Activated CD4-positive, alpha-beta T cell treated with anti-CD3 and anti-CD28 coated beads, Interleukin-10, Interleukin-2, amounts not matched to agents 100 ng/mL and 50 ng/mL, durations not matched to agents 16 hours and 8 hours (primary cell): ENCODE results near the gene RBMS3.
"Not testable (repeated sequence)": the region's sequence is repeated elsewhere in the genome, so short reads cannot be mapped to it uniquely, and the experiment has no call there.

Experiments
- DNase-seq: peaks from one replicate; pipeline ENCODE4 v3.0.0-alpha.2; 2020

RBMS3 gene

GRCh38 chr3:29440413-29441305 is 159.8 kb downstream of the RBMS3 start:
- no peak for DNase-seq

GRCh38 chr3:29441422-29441821 is 160.6 kb downstream of the RBMS3 start:
- DNase-seq: no peak

- no peak for DNase-seq
These were observed 167.2 kb downstream of the RBMS3 start for GRCh38 chr3:29447946-29448627.

GRCh38 chr3:29451920-29452319 is 171.0 kb downstream of the RBMS3 start:
- no peak for DNase-seq

GRCh38 chr3:29452934-29453283 is 172.0 kb downstream of the RBMS3 start:
- DNase-seq: no peak

GRCh38 chr3:29453284-29454001 is 172.6 kb downstream of the RBMS3 start:
- DNase-seq: no peak

GRCh38 chr3:29454161-29454611 is 173.3 kb downstream of the RBMS3 start:
- DNase-seq: no peak

GRCh38 chr3:29456901-29457300 is 176.0 kb downstream of the RBMS3 start:
- no peak for DNase-seq

- DNase-seq: no peak
These were observed 182.4 kb downstream of the RBMS3 start for GRCh38 chr3:29463304-29463703.

GRCh38 chr3:29465836-29466235 is 185.0 kb downstream of the RBMS3 start:
- DNase-seq: no peak

- no peak for DNase-seq
These were observed 185.6 kb downstream of the RBMS3 start for GRCh38 chr3:29466442-29466841.

- DNase-seq: no peak
These were observed 187.3 kb downstream of the RBMS3 start for GRCh38 chr3:29468187-29468586.

GRCh38 chr3:29473481-29474170 is 192.8 kb downstream of the RBMS3 start:
- DNase-seq: not testable (repeated sequence)

- no peak for DNase-seq
These were observed 194.5 kb downstream of the RBMS3 start for GRCh38 chr3:29475305-29475840.

- no peak for DNase-seq
These were observed 195.0 kb downstream of the RBMS3 start for GRCh38 chr3:29475854-29476253.

- DNase-seq: no peak
These were observed 197.7 kb downstream of the RBMS3 start for GRCh38 chr3:29478611-29479010.

GRCh38 chr3:29481249-29481648 is 200.4 kb downstream of the RBMS3 start:
- no peak for DNase-seq

GRCh38 chr3:29481969-29482767 is 201.3 kb downstream of the RBMS3 start:
- DNase-seq: no peak

GRCh38 chr3:29484633-29485032 is 203.8 kb downstream of the RBMS3 start:
- no peak for DNase-seq

- no peak for DNase-seq
These were observed 205.2 kb downstream of the RBMS3 start for GRCh38 chr3:29486096-29486495.

GRCh38 chr3:29486917-29487316 is 206.0 kb downstream of the RBMS3 start:
- DNase-seq: no peak

GRCh38 chr3:29488922-29489321 is 208.1 kb downstream of the RBMS3 start:
- no peak for DNase-seq
